ENCODE data around the gene CDH13.

GRCh38 chr16:83365166-83365565 lies 738.4 kb downstream of the CDH13 start:
- TF ChIP-seq, protein P1, sequence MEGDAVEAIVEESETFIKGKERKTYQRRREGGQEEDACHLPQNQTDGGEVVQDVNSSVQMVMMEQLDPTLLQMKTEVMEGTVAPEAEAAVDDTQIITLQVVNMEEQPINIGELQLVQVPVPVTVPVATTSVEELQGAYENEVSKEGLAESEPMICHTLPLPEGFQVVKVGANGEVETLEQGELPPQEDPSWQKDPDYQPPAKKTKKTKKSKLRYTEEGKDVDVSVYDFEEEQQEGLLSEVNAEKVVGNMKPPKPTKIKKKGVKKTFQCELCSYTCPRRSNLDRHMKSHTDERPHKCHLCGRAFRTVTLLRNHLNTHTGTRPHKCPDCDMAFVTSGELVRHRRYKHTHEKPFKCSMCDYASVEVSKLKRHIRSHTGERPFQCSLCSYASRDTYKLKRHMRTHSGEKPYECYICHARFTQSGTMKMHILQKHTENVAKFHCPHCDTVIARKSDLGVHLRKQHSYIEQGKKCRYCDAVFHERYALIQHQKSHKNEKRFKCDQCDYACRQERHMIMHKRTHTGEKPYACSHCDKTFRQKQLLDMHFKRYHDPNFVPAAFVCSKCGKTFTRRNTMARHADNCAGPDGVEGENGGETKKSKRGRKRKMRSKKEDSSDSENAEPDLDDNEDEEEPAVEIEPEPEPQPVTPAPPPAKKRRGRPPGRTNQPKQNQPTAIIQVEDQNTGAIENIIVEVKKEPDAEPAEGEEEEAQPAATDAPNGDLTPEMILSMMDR (IDR thresholded peaks at IDR 0.05; ENCODE audit: low read depth, low read length, poor library complexity, severe bottlenecking), result no peak
- TF ChIP-seq EZH2phosphoT487 (IDR thresholded peaks at IDR 0.05; ENCODE audit: borderline replicate concordance, low read length), result no peak

Data from DOHH2 (cell line).